ENCODE results near the gene RGS7. TPM values are rescaled to one million over a fixed set of nuclear protein-coding genes. Genes with fewer than 3 reads are reported as not detected.

RGS7 gene
- total and polyA plus RNA-seq, 2 of the 8 experiments (the other 6 are each of a cell fraction or from before 2014, with no cell fraction given), result 1.6 to 3.0 TPM

DNA sequence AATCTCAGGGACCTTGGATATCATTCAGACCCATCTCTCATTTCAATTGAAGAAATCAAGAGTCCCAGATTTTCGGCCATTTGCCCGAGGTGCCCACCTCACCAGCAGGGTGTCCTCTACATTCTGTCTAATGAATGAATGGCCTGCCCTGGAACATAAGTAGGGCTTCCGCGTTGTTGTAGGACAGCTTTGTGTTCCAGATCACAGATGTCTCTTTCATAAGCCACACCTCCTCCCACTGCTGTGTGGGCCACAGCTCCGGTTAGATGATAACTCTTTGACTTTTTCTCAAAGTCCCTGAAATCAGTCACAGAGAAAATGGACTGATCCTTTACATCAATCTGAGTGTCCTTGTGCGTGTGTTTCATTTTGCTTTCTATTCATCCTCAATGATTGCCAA lies 144.4 kb downstream of the RGS7 start (continued):
- no peak for TF ChIP-seq KDM4A (IDR thresholded peaks at IDR 0.05; ENCODE audit: low read depth, low read length, severe bottlenecking)
- no peak for TF ChIP-seq ZNF274 (IDR thresholded peaks at IDR 0.05; ENCODE audit: borderline replicate concordance, extremely low read depth, low read length)
- no peak for TF ChIP-seq TBP (IDR thresholded peaks at IDR 0.05; ENCODE audit: low read depth, low read length)
- TF ChIP-seq POLR2AphosphoS5 (IDR thresholded peaks at IDR 0.05; ENCODE audit: low read depth, low read length), result no peak
- no peak for TF ChIP-seq CEBPB (IDR thresholded peaks at IDR 0.05; ENCODE audit: low read depth, low read length)
- no peak for TF ChIP-seq JUND (IDR thresholded peaks at IDR 0.05; ENCODE audit: low read length)
- no peak for TF ChIP-seq SIN3A (conservative IDR thresholded peaks at IDR 0.05 in 1 of 2, IDR thresholded peaks at IDR 0.05 in 1 of 2; ENCODE audit: low read depth in 1 of 2, low read length in 2 of 2)
